ENCODE results near the gene C13orf46.

Gene C13orf46

GRCh38 chr13:113954046-113954835, 19.6 kb downstream of the C13orf46 start:
- no peak overlapping the region for H3K4me3 ChIP-seq (ENCODE audit: insufficient read depth, low read depth, low read length, poor library complexity, severe bottlenecking)
- H3K36me3 ChIP-seq (ENCODE audit: control insufficient read depth, insufficient read depth, low read length): peaks cover 44% of the 10 kb centered on the region
- no peaks in the 10 kb centered on the region for H3K27me3 ChIP-seq (replicated peaks; ENCODE audit: control insufficient read depth, insufficient read depth, low read length, poor library complexity, severe bottlenecking)
- peaks cover 4% of the 10 kb centered on the region for H3K4me1 ChIP-seq (ENCODE audit: control insufficient read depth, insufficient read depth, low read length, poor library complexity, severe bottlenecking)
- H3K9me3 ChIP-seq (ENCODE audit: control insufficient read depth, low read length): no peaks in the 10 kb centered on the region
- H3K27ac ChIP-seq (ENCODE audit: insufficient read depth, low read length, poor library complexity, severe bottlenecking): no peak overlapping the region
- DNase-seq: no peak

GRCh38 chr13:113953561-113953960, 20.3 kb downstream of the C13orf46 start:
- no peak overlapping the region for H3K27ac ChIP-seq (ENCODE audit: insufficient read depth, low read length, poor library complexity, severe bottlenecking)
- H3K9me3 ChIP-seq (ENCODE audit: control insufficient read depth, low read length): no peaks in the 10 kb centered on the region
- H3K4me3 ChIP-seq (ENCODE audit: insufficient read depth, low read depth, low read length, poor library complexity, severe bottlenecking): no peak overlapping the region
- H3K4me1 ChIP-seq (ENCODE audit: control insufficient read depth, insufficient read depth, low read length, poor library complexity, severe bottlenecking): peaks cover 4% of the 10 kb centered on the region
- peaks cover 42% of the 10 kb centered on the region for H3K36me3 ChIP-seq (ENCODE audit: control insufficient read depth, insufficient read depth, low read length)
- no peaks in the 10 kb centered on the region for H3K27me3 ChIP-seq (replicated peaks; ENCODE audit: control insufficient read depth, insufficient read depth, low read length, poor library complexity, severe bottlenecking)
- no peak for DNase-seq

- H3K4me1 ChIP-seq (ENCODE audit: control insufficient read depth, insufficient read depth, low read length, poor library complexity, severe bottlenecking): peaks cover 4% of the 10 kb centered on the region
Measured at GRCh38 chr13:113952983-113953520, 20.8 kb downstream of the C13orf46 start.

GRCh38 chr13:113952151-113952982, 21.5 kb downstream of the C13orf46 start:
- Histone ChIP-seq H3K27me3 (replicated peaks; ENCODE audit: control insufficient read depth, insufficient read depth, low read length, poor library complexity, severe bottlenecking) (no peaks in the 10 kb centered on the region), H3K4me3 (ENCODE audit: insufficient read depth, low read depth, low read length, poor library complexity, severe bottlenecking) (no peak overlapping the region), H3K36me3 (ENCODE audit: control insufficient read depth, insufficient read depth, low read length) (peaks cover 42% of the 10 kb centered on the region), H3K27ac (ENCODE audit: insufficient read depth, low read length, poor library complexity, severe bottlenecking) (no peak overlapping the region), H3K4me1 (ENCODE audit: control insufficient read depth, insufficient read depth, low read length, poor library complexity, severe bottlenecking) (peaks cover 4% of the 10 kb centered on the region), H3K9me3 (ENCODE audit: control insufficient read depth, low read length) (no peaks in the 10 kb centered on the region)
- DNase-seq: no peak

More at GRCh38 chr13:113952983-113953520, 20.8 kb downstream of the C13orf46 start:
- Histone ChIP-seq H3K27me3 (replicated peaks; ENCODE audit: control insufficient read depth, insufficient read depth, low read length, poor library complexity, severe bottlenecking) (no peaks in the 10 kb centered on the region), H3K27ac (ENCODE audit: insufficient read depth, low read length, poor library complexity, severe bottlenecking) (no peak overlapping the region), H3K9me3 (ENCODE audit: control insufficient read depth, low read length) (no peaks in the 10 kb centered on the region), H3K36me3 (ENCODE audit: control insufficient read depth, insufficient read depth, low read length) (peaks cover 42% of the 10 kb centered on the region), H3K4me3 (ENCODE audit: insufficient read depth, low read depth, low read length, poor library complexity, severe bottlenecking) (no peak overlapping the region)
- no peak for DNase-seq

GRCh38 chr13:113951246-113951999, 22.5 kb downstream of the C13orf46 start:
- no peak overlapping the region for H3K27ac ChIP-seq (ENCODE audit: insufficient read depth, low read length, poor library complexity, severe bottlenecking)
- H3K4me1 ChIP-seq (ENCODE audit: control insufficient read depth, insufficient read depth, low read length, poor library complexity, severe bottlenecking): peaks cover 4% of the 10 kb centered on the region
- no peaks in the 10 kb centered on the region for H3K27me3 ChIP-seq (replicated peaks; ENCODE audit: control insufficient read depth, insufficient read depth, low read length, poor library complexity, severe bottlenecking)
- DNase-seq: peak in 2 of 3 donors; percentile 17 to 29
- peaks cover 37% of the 10 kb centered on the region for H3K36me3 ChIP-seq (ENCODE audit: control insufficient read depth, insufficient read depth, low read length)
- no peaks in the 10 kb centered on the region for H3K9me3 ChIP-seq (ENCODE audit: control insufficient read depth, low read length)
- no peak overlapping the region for H3K4me3 ChIP-seq (ENCODE audit: insufficient read depth, low read depth, low read length, poor library complexity, severe bottlenecking)

- no peaks in the 10 kb centered on the region for H3K9me3 ChIP-seq (ENCODE audit: control insufficient read depth, low read length)
- no peak for DNase-seq
- H3K27me3 ChIP-seq (replicated peaks; ENCODE audit: control insufficient read depth, insufficient read depth, low read length, poor library complexity, severe bottlenecking): no peaks in the 10 kb centered on the region
- H3K4me3 ChIP-seq (ENCODE audit: insufficient read depth, low read depth, low read length, poor library complexity, severe bottlenecking): no peak overlapping the region
- no peak overlapping the region for H3K27ac ChIP-seq (ENCODE audit: insufficient read depth, low read length, poor library complexity, severe bottlenecking)
- H3K36me3 ChIP-seq (ENCODE audit: control insufficient read depth, insufficient read depth, low read length): peaks cover 29% of the 10 kb centered on the region
- H3K4me1 ChIP-seq (ENCODE audit: control insufficient read depth, insufficient read depth, low read length, poor library complexity, severe bottlenecking): peaks cover 4% of the 10 kb centered on the region
Measured at GRCh38 chr13:113950451-113951245, 23.2 kb downstream of the C13orf46 start.

- peaks cover 18% of the 10 kb centered on the region for H3K36me3 ChIP-seq (ENCODE audit: control insufficient read depth, insufficient read depth, low read length)
- DNase-seq: no peak
- peaks cover 4% of the 10 kb centered on the region for H3K4me1 ChIP-seq (ENCODE audit: control insufficient read depth, insufficient read depth, low read length, poor library complexity, severe bottlenecking)
- H3K27ac ChIP-seq (ENCODE audit: insufficient read depth, low read length, poor library complexity, severe bottlenecking): no peak overlapping the region
- no peaks in the 10 kb centered on the region for H3K27me3 ChIP-seq (replicated peaks; ENCODE audit: control insufficient read depth, insufficient read depth, low read length, poor library complexity, severe bottlenecking)
- H3K4me3 ChIP-seq (ENCODE audit: insufficient read depth, low read depth, low read length, poor library complexity, severe bottlenecking): no peak overlapping the region
- no peaks in the 10 kb centered on the region for H3K9me3 ChIP-seq (ENCODE audit: control insufficient read depth, low read length)
Measured at GRCh38 chr13:113949546-113949945, 24.3 kb downstream of the C13orf46 start.

GRCh38 chr13:113948034-113948742, 25.7 kb downstream of the C13orf46 start:
- Histone ChIP-seq H3K36me3 (ENCODE audit: control insufficient read depth, insufficient read depth, low read length) (peaks cover 5% of the 10 kb centered on the region), H3K27ac (ENCODE audit: insufficient read depth, low read length, poor library complexity, severe bottlenecking) (no peak overlapping the region), H3K4me1 (ENCODE audit: control insufficient read depth, insufficient read depth, low read length, poor library complexity, severe bottlenecking) (peaks cover 4% of the 10 kb centered on the region), H3K27me3 (replicated peaks; ENCODE audit: control insufficient read depth, insufficient read depth, low read length, poor library complexity, severe bottlenecking) (no peaks in the 10 kb centered on the region), H3K4me3 (ENCODE audit: insufficient read depth, low read depth, low read length, poor library complexity, severe bottlenecking) (no peak overlapping the region), H3K9me3 (ENCODE audit: control insufficient read depth, low read length) (no peaks in the 10 kb centered on the region)
- no peak for DNase-seq

All from effector memory CD4-positive, alpha-beta T cell (primary cell).